ENCODE data around the gene FRMD1.

GRCh38 chr6:168117942-168118341, 38.9 kb upstream of the FRMD1 start:
- no peak for TF ChIP-seq POLR2A (IDR thresholded peaks at IDR 0.05)
- TF ChIP-seq CTCF (IDR thresholded peaks at IDR 0.05): no peak
- TF ChIP-seq POLR2AphosphoS5 (IDR thresholded peaks at IDR 0.05): no peak
